Bronchial epithelial cell (primary cell): ENCODE measurements around the gene UBE2H. TPM values are rescaled to one million over a fixed set of nuclear protein-coding genes. Genes with fewer than 3 reads are reported as not detected.

ENCODE experiments used
- DNase-seq: peaks from one replicate; pipeline ENCODE4 v3.0.0-alpha.2; 2010; ENCODE audit warnings: low read depth
- FAIRE-seq: peaks from 2 replicates; lab custom pipeline; 2011; peaks lifted over from hg19 to GRCh38; lab: Jason Lieb, UNC
- H3K27me3 ChIP-seq: 2 replicates; pipeline ENCODE4 v1.5.1; 2011; ENCODE audit warnings: low read length; ENCODE audit not compliant: control insufficient read depth, insufficient read depth
- H3K36me3 ChIP-seq: 2 replicates; pipeline ENCODE4 v1.5.1; 2011; ENCODE audit warnings: low read length; ENCODE audit not compliant: control insufficient read depth, insufficient read depth
- H3K4me3 ChIP-seq: 2 replicates; pipeline ENCODE4 v1.5.1; 2011; ENCODE audit warnings: mild to moderate bottlenecking, low read depth, low read length, control low read depth
- CTCF ChIP-seq: IDR thresholded peaks from 2 replicates; pipeline ENCODE4 v1.5.1; 2011; ENCODE audit warnings: mild to moderate bottlenecking, moderate library complexity, low read length, control low read depth, inconsistent platforms; ENCODE audit not compliant: insufficient read depth, severe bottlenecking
- total RNA-seq: library from RNA; depleted of rRNA; stranded (reverse); fragments of >200 nt; gene quantifications from 2 replicates; pipeline ENCODE4 v1.2.1, GENCODE V29; 2014

UBE2H gene
- total RNA-seq, 1 donor from 2014 or later: 50.0 TPM

GRCh38 chr7:129804111-129804889 lies 148.5 kb downstream of the UBE2H start:
- Histone ChIP-seq H3K36me3 (no peaks in the 10 kb centered on the region), H3K27me3 (no peaks in the 10 kb centered on the region), H3K4me3 (no peak overlapping the region)
- DNase-seq (no peak), FAIRE-seq (no peak)
- no peak for TF ChIP-seq CTCF

- no peak for FAIRE-seq
- Histone ChIP-seq H3K36me3 (no peaks in the 10 kb centered on the region), H3K27me3 (no peaks in the 10 kb centered on the region), H3K4me3 (no peak overlapping the region)
- TF ChIP-seq CTCF: no peak
- no peak for DNase-seq
Observed at GRCh38 chr7:129803546-129804081, 149.1 kb downstream of the UBE2H start.

- DNase-seq: peak; percentile 20
- TF ChIP-seq CTCF: no peak
- FAIRE-seq: no peak
Observed at GRCh38 chr7:129801882-129802281, 150.9 kb downstream of the UBE2H start.

GRCh38 chr7:129800901-129801300 lies 151.9 kb downstream of the UBE2H start:
- H3K4me3 ChIP-seq: no peak overlapping the region
- peaks cover 1% of the 10 kb centered on the region for H3K27me3 ChIP-seq
- no peaks in the 10 kb centered on the region for H3K36me3 ChIP-seq
- TF ChIP-seq CTCF: no peak
- DNase-seq (no peak), FAIRE-seq (no peak)

More at GRCh38 chr7:129801882-129802281, 150.9 kb downstream of the UBE2H start:
- Histone ChIP-seq H3K4me3 (no peak overlapping the region), H3K36me3 (no peaks in the 10 kb centered on the region), H3K27me3 (no peaks in the 10 kb centered on the region)

GRCh38 chr7:129799350-129799955 lies 153.3 kb downstream of the UBE2H start:
- Histone ChIP-seq H3K4me3 (no peak overlapping the region), H3K27me3 (peaks cover 1% of the 10 kb centered on the region), H3K36me3 (no peaks in the 10 kb centered on the region)
- DNase-seq (no peak), FAIRE-seq (peak; percentile 66)
- TF ChIP-seq CTCF: no peak
